Body of pancreas (tissue), 4 donors: Measurements from ENCODE around the gene C1orf53. TPM values are rescaled to one million over a fixed set of nuclear protein-coding genes. Genes with fewer than 3 reads are reported as not detected.
"Not testable (repeated sequence)": the region's sequence is repeated elsewhere in the genome, so short reads cannot be mapped to it uniquely, and the experiment has no call there.

Experiments used
- ATAC-seq: fragments of 150-250 bp; one replicate; pipeline ENCODE4 v1.9.1; 2016
- DNase-seq, 4 donors: peaks; one replicate each; pipeline ENCODE4 v3.0.0-alpha.2; 2019
- H3K27ac ChIP-seq, 4 donors: fragments of 200-600 bp; sonication (generic); 1 replicate in 3 of 4; 2 replicates in 1 of 4; pipeline versions ENCODE4 v1.5.1 to v1.6.1; 2016 to 2019; ENCODE audit warnings: mild to moderate bottlenecking in 1 of 4, mixed read lengths in 1 of 4, moderate library complexity in 1 of 4
- H3K27me3 ChIP-seq, 2 donors: fragments of 200-600 bp; sonication (generic); one replicate each; pipeline ENCODE4 v1.6.0; 2016; ENCODE audit warnings: mild to moderate bottlenecking in 1 of 2
- H3K36me3 ChIP-seq, 2 donors: fragments of 200-600 bp; sonication (generic); replicated peaks in 1 of 2; 2 replicates each; pipeline ENCODE4 v1.5.1; 2016; ENCODE audit warnings: low read depth in 2 of 2; ENCODE audit not compliant: insufficient read depth in 1 of 2
- H3K4me1 ChIP-seq: fragments of 200-600 bp; sonication (generic); one replicate; pipeline ENCODE4 v1.6.0; 2016
- H3K4me3 ChIP-seq, 2 donors: fragments of 200-600 bp; sonication (generic); 1 replicate in 1 of 2; 2 replicates in 1 of 2; pipeline ENCODE4 v1.5.1; 2016 to 2019
- H3K9me3 ChIP-seq, 3 donors: fragments of 200-600 bp; sonication (generic); 1 replicate in 2 of 3; 2 replicates in 1 of 3; pipeline ENCODE4 v1.5.1; 2016
- CTCF ChIP-seq, 7 experiments: fragments of 450-650 bp in 4 of 7; fragments of 200-600 bp in 3 of 7; sonication (generic) in 3 of 7; IDR thresholded peaks; one replicate each; pipeline ENCODE4 v1.5.1; 2016 to 2019; ENCODE audit warnings: antibody characterized with exemption in 7 of 7
- POLR2A ChIP-seq, 3 donors: fragments of 450-650 bp; IDR thresholded peaks; one replicate each; pipeline ENCODE4 v1.6.1; 2016; ENCODE audit warnings: antibody characterized with exemption in 3 of 3, mild to moderate bottlenecking in 2 of 3
- WGBS, 2 donors: methylation state at CpG; one replicate each; pipeline ENCODE4 v1.1.5; 2017; 5-methylcytosine and 5-hydroxymethylcytosine counted together
- intact Hi-C: fragments of 100-400 bp; cut with DNase I; formaldehyde crosslinking; loops from one replicate; pipeline ENCODE4 v1.15.1; 2023
- total RNA-seq, 2 donors: library from RNA; depleted of rRNA; stranded (reverse); fragments of >200 nt; gene quantifications; one replicate each; pipeline ENCODE4 v1.1.0, GENCODE V29; 2016

C1orf53 gene
- total RNA-seq, 2 donors from 2014 or later: 2.1 to 3.6 TPM

- Histone ChIP-seq H3K4me3 (no peak overlapping the region), H3K4me1 (no peaks in the 10 kb centered on the region), H3K9me3 (no peaks in the 10 kb centered on the region), H3K36me3 (no peaks in the 10 kb centered on the region), H3K27ac (no peak overlapping the region), H3K27me3 (no peaks in the 10 kb centered on the region)
- intact Hi-C loops: no loop called here
- TF ChIP-seq CTCF (IDR thresholded peaks at IDR 0.05) (no peak), POLR2A (IDR thresholded peaks at IDR 0.05) (no peak)
- no peak for DNase-seq
- no peak for ATAC-seq
These were observed 39.8 kb upstream of the C1orf53 start for GRCh38 chr1:197862671-197863070.

- intact Hi-C loops: no loop called here
- H3K27ac ChIP-seq: no peak overlapping the region
- TF ChIP-seq POLR2A (IDR thresholded peaks at IDR 0.05) (no peak), CTCF (IDR thresholded peaks at IDR 0.05) (no peak)
- no peaks in the 10 kb centered on the region for H3K36me3 ChIP-seq
- WGBS, 2 donors: 58 to 70% methylated on average over 2 of the region's 2 CpGs
- no peaks in the 10 kb centered on the region for H3K9me3 ChIP-seq
- DNase-seq (no peak), ATAC-seq (no peak)
- H3K4me3 ChIP-seq: no peak overlapping the region
- no peaks in the 10 kb centered on the region for H3K27me3 ChIP-seq
- no peaks in the 10 kb centered on the region for H3K4me1 ChIP-seq
These were observed 36.6 kb upstream of the C1orf53 start for GRCh38 chr1:197865809-197866208.

- WGBS, 2 donors: 7% methylated on average over 7 of the region's 7 CpGs
These were observed 33.5 kb upstream of the C1orf53 start for GRCh38 chr1:197868751-197869489.

GRCh38 chr1:197869490-197870077 lies 32.8 kb upstream of the C1orf53 start:
- TF ChIP-seq CTCF (IDR thresholded peaks at IDR 0.05): no peak
- TF ChIP-seq POLR2A (IDR thresholded peaks at IDR 0.05): no peak
- DNase-seq: no peak
- intact Hi-C loops: no loop called here
- Histone ChIP-seq H3K4me3 (no peak overlapping the region), H3K4me1 (no peaks in the 10 kb centered on the region), H3K27ac (no peak overlapping the region), H3K27me3 (no peaks in the 10 kb centered on the region), H3K9me3 (no peaks in the 10 kb centered on the region), H3K36me3 (no peaks in the 10 kb centered on the region)
- 32 to 56% methylated on average over 2 of the region's 2 CpGs for WGBS, 2 donors
- no peak for ATAC-seq

More at GRCh38 chr1:197868751-197869489, 33.5 kb upstream of the C1orf53 start:
- DNase-seq (peak; percentile 41 to 61 (median 44)), ATAC-seq (peak; percentile 87)
- TF ChIP-seq CTCF (IDR thresholded peaks at IDR 0.05) (peak in 6 of 7 experiments; percentile 45 to 75 (median 69)), POLR2A (IDR thresholded peaks at IDR 0.05) (no peak)
- Histone ChIP-seq H3K4me3 (no peak overlapping the region), H3K9me3 (no peaks in the 10 kb centered on the region), H3K27ac (no peak overlapping the region), H3K27me3 (no peaks in the 10 kb centered on the region), H3K4me1 (no peaks in the 10 kb centered on the region), H3K36me3 (no peaks in the 10 kb centered on the region)
- intact Hi-C loops: no loop called here

- H3K4me1 ChIP-seq: no peaks in the 10 kb centered on the region
- H3K36me3 ChIP-seq: no peaks in the 10 kb centered on the region
- no peak for TF ChIP-seq POLR2A (IDR thresholded peaks at IDR 0.05)
- TF ChIP-seq CTCF (IDR thresholded peaks at IDR 0.05): no peak
- intact Hi-C loops: no loop called here
- H3K27me3 ChIP-seq: no peaks in the 10 kb centered on the region
- H3K9me3 ChIP-seq: no peaks in the 10 kb centered on the region
- ATAC-seq: no peak
- H3K27ac ChIP-seq: no peak overlapping the region
- DNase-seq: no peak
- H3K4me3 ChIP-seq: no peak overlapping the region
These were observed 25.5 kb upstream of the C1orf53 start for GRCh38 chr1:197876894-197877293.

GRCh38 chr1:197880385-197880784 lies 22.0 kb upstream of the C1orf53 start:
- not testable (repeated sequence) for ATAC-seq, DNase-seq, H3K4me1 ChIP-seq, H3K27me3 ChIP-seq, H3K36me3 ChIP-seq, H3K4me3 ChIP-seq, H3K9me3 ChIP-seq, H3K27ac ChIP-seq
- intact Hi-C loops: loop anchor here (10.0 kb wide), 1 partner anchor 356 kb away; no protein-coding TSS in a partner anchor
- 72 to 79% methylated on average over 4 of the region's 4 CpGs for WGBS, 2 donors

- H3K4me1 ChIP-seq, H3K27me3 ChIP-seq, H3K36me3 ChIP-seq, DNase-seq, H3K4me3 ChIP-seq, H3K9me3 ChIP-seq, H3K27ac ChIP-seq, ATAC-seq: not testable (repeated sequence)
- WGBS, 2 donors: 79 to 85% methylated on average over 2 of the region's 2 CpGs
- intact Hi-C loops: loop anchor here (10.0 kb wide), 1 partner anchor 357 kb away; no protein-coding TSS in a partner anchor
These were observed 20.2 kb upstream of the C1orf53 start for GRCh38 chr1:197882241-197882640.
